HG03045 (cell line): Measurements from ENCODE around the gene TBCE.
"Not testable (repeated sequence)": the region's sequence is repeated elsewhere in the genome, so short reads cannot be mapped to it uniquely, and the experiment has no call there.

Source experiments
- ATAC-seq: cut with Tn5 transposase; IDR thresholded peaks from one replicate; pipeline ENCODE4 v1.9.1; 2021; ENCODE audit warnings: mild to moderate bottlenecking, moderate library complexity; ENCODE audit not compliant: unreplicated experiment

Gene TBCE

DNA sequence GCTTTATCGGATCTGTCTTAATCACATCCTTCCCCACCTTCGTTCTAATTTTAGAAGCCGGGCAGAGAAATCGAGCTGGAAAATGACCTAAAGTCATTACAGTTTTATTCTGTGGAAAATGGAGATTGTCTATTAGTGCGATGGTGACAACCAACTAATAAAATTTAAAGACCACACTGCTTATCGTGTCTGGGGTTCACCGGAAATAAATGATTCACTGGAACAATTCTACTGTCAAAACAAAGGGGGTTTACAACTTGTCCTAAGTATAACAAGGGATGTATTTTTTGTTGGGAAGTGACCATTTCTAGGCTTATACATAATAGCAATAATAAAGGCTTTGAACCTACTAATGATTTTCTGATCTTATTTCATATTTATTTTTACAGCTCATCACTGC lies 81.4 kb downstream of the TBCE start:
- ATAC-seq = no peak

DNA sequence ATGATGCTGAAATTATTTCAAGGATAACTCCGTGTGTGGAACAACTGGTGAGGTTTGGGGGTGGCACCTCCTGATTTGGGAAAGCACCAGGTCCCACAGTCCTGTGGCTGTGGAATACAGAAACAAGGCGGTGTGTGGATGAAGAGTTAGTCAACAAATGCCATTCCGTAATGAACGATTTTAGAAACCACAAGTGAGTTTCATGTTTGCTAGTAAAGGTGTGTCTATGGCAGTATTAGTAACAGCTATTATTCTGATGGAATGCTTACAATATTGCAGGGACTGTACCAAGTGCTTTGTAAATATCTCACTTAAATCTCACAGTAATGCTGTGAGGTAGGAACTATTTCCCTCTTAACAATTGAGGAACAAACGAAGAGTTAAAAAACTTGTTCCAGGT lies 83.2 kb downstream of the TBCE start:
- no peak for ATAC-seq

DNA sequence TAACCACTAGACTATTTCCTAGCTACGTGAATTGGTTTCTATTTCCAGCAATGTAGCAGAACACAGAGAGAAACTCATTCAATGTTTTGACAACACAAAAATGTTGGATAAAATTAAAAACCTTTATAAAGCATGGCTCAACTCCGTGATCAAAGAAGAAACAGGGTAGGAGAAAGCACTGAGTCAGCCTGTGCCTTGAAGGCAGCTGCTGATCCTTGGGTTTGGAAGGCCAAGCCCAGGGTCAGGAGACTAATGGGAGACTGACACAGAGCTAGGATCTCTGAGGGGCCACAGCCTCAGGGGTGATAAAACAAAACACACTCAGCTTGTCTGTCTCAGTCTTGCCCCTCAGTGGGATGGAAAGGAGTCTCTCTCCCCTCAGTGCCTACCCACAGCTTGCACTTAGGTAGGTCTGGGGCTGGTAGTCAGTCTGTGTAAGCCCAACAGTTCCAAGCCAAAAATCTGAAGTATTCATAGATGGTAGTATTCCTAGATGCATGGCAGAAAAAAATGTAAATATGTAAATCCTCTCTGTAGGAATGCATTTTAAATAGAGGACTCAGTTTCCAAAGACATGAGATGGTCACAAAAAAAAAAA lies 83.8 kb downstream of the TBCE start:
- no peak for ATAC-seq

DNA sequence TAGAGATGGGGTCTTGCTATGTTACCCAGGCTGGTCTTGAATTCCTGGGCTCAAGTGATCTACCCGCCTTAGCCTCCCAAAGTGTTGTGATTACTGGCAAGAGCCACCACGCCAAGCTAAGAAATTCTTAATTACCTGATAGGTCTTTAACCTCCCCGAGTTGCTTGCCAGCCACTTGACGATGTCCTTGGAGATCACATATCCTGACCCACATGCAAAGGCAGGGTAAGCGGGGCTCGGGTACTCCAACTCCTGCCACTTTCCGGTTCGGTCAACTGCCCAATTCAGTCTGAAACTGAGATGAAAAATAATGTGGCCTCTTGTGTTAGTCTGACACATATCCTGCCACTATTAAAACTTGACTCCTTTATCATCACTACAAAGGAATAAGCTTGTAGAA lies 86.8 kb downstream of the TBCE start:
- no peak for ATAC-seq

DNA sequence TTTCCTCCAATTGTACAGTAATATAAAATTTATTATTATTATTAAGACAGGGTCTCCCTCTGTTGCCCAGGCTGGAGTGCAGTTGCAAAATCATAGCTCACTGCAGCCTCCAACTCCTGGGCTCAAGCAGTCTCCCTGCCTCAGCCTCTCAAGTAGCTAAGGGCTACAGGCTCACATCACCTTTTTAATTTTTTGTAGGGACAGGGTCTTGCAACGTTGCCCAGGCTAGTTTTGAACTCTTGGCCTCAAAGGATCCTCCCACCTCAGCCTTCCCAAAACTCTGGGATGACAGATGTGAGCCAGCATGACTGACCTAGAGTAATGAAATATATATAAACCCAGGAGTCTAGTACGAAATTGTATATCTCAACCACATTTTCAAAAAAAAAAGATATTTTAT lies 87.9 kb downstream of the TBCE start:
- ATAC-seq = no peak

DNA sequence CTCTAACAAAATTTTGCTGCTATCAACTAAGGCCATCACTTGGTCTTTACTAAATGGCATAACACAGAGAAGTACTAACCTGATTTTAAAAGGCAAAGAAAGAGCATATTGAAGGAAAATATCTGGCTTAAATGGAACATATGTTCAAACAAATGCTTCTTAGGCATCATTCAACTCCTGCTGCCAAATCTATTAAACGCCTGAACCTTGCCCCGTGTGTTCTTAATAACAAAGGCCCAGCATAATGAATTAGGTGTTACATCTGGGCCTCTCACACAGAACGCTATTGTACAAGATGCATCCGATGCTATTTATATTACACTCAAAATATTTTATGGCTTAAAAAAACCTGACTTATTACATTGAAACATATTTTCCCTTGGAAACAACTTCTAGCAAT lies 88.6 kb downstream of the TBCE start:
- ATAC-seq = no peak

DNA sequence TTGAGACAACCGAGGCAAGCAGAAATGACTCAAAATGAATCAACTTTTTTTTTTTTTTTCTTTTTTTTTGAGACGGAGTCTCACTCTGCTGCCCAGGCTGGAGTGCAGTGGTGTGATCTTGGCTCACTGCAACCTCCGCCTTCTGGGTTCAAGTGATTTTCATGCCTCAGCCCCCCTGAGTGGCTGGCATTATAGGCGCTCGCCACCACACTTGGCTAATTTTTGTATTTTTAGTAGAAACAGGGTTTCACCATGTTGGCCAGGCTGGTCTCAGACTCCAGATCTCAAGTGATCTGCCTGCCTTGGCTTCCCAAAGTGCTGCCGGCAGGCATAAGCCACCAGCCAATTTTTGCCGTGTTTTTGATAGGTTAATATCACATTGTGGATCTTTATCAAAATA lies 90.6 kb downstream of the TBCE start:
- not testable (repeated sequence) for ATAC-seq

DNA sequence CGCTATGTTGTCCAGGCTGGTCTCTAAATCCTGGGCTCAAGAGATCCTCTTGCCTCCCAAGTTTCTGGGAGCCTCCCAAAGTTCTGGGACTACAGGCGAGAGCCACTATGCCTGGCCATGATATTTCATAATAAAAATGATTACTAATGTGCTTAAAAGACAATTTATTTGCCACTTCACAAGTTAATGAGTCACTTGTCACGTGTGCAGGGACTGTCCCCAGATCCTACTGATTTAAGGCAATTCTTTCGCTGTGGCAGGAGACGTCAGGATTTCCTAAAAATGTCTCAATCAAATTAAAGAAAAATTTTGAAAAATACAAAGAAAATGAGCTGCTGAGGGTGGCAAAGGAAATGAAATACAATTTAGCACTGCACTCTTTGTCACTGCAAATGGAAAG lies 93.5 kb downstream of the TBCE start:
- ATAC-seq = no peak

DNA sequence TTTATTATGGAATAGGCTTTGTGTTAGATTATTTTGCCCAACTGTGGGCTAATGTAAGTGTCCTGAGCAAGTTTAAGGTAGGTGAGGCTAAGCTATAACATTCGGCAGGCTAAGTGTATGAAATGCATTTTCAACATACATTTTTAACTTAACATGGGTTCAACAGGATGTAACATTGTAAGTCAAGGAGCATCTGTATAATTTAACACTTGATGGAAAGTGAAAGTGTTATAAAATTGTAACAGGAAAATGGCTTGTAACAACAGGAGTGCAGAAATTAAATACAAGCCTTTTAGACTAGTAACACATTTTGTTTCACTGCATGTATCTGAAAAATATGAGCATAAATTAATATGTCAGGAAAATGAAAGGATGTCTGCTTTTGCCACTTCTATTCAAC lies 94.7 kb downstream of the TBCE start:
- no peak for ATAC-seq

DNA sequence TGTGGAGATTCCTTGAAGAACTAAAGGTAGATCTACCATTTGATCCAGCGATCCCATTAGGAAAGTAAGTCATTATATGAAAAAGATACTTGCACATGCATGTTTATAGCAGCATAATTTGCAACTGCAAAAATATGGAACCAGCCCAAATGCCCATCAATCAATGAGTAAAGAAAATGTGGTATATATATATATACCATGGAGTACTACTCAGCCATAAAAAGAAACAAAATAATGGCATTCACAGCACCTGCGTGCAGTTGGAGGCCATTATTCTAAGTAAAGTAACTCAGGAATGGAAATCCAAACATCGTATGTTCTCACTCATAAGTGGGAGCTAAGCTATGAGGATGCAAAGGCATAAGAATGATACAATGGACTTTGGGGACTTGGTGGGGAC lies 95.6 kb downstream of the TBCE start:
- ATAC-seq = not testable (repeated sequence)

DNA sequence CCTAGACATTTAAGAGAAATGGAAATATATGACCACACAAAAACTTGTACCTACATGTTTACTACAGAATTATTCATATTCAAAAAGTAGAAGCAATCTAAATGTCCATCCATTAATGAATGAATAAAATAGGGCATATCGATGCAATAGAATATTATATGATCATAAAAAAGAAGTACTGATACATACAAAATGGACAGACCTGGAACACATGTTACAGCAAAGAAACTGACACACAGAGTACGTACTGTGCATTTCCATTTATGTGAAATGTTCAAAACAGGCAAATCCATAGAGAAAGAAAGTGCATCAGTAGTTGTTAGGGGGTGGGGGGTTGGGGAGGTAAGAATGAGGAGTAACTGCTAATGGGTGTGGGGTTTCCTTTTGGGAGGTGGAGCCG lies 97.8 kb downstream of the TBCE start:
- no peak for ATAC-seq

DNA sequence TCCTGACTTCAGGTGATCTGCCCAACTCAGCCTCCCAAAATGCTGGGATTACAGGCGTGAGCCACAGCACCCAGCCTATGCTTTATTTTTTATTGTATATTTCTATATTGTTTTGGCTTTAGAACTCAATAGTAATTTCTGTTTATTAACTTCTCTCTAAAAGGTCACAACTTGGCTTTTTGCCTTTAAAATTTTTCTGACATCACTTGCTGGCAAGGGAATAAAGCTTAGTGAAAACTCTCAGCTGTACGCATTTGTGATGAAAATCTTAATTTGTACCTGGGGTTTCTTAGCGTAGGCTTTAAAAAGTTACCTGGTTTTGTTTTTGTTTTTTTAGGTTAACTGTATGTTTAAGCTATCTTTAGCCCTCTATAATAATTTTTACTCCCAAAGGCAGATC lies 100.8 kb downstream of the TBCE start:
- ATAC-seq = no peak

DNA sequence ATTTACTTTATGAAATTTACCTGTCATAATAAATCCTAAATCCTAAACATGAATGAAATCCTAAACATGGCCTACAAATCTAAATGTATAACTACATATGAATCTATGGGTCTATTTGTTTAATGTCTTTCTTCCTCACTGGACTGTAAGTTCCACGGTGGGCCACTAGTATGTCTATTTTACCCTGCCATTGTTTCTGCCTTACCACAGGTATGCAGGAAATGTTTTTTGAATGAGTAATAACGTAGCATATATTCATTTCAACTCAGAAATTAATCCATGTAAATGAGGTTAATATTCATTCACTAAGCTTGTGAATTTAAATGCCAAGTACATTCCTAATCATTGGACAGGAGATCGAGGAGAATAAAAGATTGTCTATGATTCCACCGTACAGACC lies 101.7 kb downstream of the TBCE start:
- ATAC-seq = no peak

DNA sequence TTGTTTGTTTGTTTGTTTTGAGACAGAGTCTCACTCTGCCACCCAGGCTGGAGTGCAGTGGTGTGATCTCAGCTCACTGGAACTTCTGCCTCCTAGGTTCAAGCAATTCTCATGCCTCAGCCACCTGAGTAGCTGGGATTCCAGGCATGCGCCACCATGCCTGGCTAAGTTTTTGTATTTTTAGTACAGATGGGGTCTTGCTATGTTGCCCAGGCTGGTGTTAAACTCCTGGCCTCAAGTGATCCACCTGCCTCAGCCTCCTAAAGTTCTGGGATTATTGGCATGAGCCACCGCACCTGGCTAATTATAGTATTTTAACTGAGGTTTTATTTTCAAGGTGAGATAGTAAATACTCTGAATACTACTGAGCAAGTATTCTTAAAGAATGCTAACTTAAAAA lies 102.7 kb downstream of the TBCE start:
- ATAC-seq = not testable (repeated sequence)

DNA sequence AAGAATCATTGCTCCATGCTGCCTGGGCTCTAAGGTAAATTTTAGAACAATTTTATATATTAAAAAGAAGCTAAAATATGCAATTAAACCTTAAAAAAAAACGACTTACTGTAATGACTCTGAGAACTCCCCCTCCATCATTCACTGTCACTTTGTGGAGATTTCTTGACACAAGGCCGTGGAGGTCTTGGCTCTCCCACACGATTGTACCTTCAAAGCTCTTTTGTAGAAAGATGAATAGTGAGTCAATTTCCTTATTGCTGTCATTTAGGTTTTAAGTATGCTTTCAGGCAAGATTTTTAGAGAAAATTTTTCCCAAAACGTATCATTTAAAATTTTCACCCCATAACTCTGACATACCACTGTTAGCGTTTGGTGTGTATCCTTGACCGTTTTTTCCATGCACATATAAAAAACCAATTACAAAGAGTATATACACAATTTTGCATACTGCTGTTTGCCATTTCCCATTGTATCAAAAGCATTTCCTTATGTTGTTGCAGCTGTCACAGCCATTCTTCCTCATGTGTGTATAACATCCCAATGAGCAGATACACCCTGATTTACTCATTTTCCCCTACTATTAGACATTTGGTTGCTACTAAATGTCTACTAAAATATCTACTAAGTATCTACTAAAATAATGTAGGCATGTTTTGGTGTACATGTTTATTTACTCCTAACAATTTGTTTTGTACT lies 103.7 kb downstream of the TBCE start:
- ATAC-seq = no peak

DNA sequence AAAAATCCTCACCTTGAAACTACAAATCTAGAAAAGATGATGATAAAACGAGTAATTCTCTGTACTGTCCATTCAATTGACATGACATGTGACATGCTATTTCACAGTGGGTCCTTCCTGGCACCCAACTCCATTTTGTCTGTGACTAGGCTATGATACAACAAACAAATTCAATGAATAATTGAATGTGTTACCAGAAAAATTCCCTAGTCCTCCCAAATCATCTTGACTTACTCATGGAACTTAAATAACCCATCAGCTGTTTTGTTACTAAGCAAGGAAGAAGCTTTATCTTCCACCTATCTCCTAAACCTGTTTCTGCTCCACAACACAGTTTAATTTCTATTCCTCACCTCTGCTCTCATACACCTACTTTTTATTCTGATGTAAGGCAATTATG lies 106.6 kb downstream of the TBCE start:
- ATAC-seq = no peak

DNA sequence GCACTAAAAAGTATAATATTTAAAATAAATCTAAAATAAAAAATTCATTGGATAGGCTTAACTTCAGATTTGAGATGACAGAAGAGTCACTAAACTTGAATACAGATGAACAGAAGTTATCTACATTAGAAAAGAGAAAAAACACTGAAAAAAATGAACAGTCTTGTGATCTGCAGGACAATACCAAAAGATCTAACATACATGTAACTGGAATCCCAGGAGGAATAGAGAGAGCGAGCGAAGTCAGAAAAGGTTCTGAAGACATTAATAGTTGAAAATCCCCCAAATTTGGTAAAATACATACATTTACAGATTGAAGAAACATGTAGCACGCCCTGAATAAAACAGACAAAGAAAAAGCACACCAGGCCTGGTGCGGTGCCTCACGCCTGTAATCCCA lies 115.9 kb downstream of the TBCE start:
- ATAC-seq = no peak

DNA sequence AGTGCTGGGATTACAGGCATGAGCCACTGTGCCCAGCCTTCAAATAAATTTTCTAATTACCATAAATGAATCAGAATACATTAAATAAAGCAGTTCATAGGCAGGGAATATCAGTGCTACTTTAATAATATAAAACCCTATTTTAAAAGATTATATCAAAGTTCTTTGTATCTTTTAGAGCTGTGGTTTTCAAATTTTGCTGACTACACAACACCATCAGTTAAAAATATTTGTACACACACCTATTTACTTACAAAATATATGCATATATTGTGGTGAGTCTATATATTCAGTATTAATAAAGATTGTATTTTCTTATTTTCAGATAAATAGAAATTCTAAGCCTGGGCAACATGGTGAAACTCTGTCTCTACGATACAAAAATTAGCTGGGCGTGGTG lies 118.3 kb downstream of the TBCE start:
- ATAC-seq = no peak

DNA sequence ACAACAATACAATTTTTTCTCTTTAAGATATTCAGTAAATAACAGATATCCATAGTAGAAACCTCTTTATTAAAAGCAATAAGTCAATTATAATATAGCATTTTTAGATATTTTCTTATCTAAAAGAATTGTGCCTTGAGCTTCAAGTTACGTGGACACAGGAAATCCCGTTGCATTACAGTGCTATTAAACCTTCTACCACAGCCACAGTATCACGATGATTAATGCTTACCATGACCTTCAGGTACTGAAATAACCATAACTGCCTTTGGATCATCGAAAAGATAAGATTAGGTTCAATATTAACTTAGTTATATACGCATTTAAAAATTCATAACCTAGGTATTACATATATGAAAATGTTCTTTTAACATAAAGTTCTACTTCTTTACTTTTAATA lies 119.1 kb downstream of the TBCE start:
- ATAC-seq = no peak

DNA sequence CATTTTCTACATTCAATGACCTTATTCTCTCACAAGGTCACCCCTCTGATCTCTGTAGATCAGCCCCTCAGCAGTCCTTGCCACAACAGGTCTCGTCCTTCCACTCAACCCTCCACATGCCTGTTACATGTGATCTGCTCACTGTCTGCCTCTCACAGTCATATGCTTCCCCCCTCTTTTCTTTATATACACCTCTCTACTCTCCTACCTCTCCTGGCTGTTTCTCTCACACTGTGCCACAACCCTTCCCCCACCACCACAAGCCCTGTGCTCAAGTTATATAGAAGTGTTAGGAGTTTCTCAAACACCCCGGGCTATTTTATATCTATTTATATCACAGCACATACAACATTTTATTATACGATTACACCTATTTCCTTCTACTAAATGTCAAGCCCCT lies 124.4 kb downstream of the TBCE start:
- ATAC-seq = no peak

DNA sequence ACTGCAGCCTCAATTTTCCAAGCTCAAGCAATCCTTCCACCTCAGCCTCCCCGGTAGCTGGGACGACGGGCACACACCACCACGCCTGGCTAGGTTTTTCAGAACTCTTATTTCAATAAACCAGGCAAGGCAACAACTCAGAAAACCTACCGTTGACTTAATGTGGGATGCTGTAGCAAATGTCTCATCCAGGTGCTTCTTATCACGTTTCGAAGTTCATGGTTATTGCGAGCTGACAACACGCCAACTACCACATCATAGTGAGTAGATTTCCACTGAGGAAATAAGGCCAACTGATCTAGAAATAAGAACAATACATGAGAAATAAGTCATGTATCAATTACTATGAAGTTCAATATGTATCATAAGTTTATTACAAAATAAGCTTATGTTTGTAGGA lies 127.3 kb downstream of the TBCE start:
- no peak for ATAC-seq

DNA sequence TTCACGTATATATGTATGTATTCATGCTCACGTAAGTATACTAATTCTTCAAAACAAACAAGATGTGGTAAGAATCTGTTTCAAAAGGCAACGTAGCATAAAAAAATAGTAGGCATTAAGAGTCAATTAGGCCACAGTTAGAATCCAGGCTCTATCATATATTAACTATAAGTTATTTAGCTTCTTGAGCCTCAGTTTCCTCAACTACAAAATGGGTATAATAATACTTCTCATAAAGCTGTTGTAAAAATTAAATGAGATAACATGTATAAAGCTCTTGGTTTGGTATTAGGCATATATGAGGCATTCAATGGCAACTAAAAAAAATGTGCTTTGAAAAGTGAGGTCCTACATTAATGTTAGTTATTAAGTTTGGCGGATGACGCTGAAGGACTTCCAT lies 127.8 kb downstream of the TBCE start:
- no peak for ATAC-seq

DNA sequence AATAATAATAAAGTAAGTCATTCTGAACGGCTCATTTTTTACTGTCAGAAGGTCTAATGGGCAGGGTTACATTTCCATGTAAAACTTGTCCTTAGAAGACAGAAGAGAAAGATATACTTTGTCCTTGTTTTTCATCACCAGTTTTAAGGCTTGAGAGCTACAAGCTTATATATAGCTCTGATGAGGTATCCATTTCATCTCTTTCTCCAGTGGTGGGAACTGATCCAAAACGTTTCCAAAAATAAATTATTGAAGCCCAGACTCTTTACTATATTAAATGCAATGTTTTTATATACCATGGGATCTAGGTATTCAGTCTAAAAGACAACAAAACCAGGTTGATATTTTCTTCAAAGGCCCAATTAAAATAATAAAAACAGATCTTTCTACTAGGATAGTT lies 128.3 kb downstream of the TBCE start:
- ATAC-seq = no peak
